HG03432 (cell line): ENCODE data around the gene MED13L.
A peak's percentile ranks its signal among the peaks of the same experiment; 100 is the strongest.

Experiments
- ATAC-seq: cut with Tn5 transposase; IDR thresholded peaks from one replicate; pipeline ENCODE4 v1.9.1; 2021; ENCODE audit warnings: mild to moderate bottlenecking, moderate library complexity; ENCODE audit not compliant: unreplicated experiment

Gene MED13L

GRCh38 chr12:116280595-116281290 lies 3.2 kb upstream of the MED13L start:
- no peak for ATAC-seq

DNA sequence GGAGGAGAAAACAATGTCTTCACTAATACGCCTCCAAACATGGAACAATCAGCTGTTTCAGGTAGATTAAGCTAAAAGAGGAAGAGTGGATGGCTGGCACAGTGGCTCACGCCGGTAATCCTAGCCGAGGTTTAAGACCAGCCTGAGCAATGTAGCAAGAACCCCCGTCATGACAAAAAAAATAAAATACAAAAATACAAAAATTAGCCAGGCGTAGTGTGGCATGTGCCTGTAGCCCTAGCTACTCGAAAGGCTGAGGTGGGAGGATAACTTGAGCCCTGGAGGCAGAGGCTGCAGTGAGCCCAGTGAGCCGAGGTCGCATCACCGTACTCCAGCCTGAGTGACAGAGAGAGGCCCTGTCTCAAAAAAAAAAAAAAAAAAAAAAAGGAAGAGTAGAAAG lies 1.2 kb upstream of the MED13L start:
- no peak for ATAC-seq

- no peak for ATAC-seq
Measured at GRCh38 chr12:116278279-116278626, 760 bp upstream of the MED13L start.

- peak; percentile 46 for ATAC-seq
Measured at GRCh38 chr12:116276652-116277466, 634 bp downstream of the MED13L start.

DNA sequence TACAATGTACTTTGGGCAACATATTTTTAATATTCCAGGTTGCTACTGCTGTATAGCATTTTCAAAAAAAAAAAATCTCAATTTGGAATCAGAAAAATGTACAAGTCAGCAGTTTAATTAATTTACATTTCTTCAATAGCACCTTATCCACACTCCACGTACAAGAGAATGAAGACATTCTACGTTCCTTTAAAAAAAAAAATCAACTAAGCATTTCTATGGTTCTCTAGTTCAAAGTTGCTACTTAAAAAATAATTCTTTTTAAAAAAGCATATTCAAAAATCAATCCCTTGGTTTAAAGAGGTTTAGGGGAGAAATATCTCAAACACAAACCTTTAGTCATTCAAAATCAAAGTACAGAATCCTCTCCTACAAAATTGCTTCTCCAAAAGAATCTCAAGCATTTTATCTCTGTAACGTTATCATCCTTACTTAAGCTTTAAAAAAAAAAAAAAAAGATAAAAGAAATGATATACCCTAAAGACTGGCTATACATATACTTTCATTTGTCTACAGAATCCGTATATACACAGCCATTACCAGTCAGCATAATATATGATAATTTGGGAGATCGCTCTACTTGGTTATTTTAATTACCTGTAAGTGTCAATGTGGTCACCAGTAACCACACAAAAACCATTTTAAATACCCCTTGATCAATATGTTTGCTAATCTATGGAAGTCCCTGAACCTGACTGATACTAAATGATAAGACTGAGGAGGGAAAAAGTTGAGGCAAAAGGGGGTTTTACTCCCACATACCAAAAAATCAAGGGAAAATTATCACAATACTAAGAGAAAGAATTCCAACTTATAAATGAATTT lies 2.7 kb downstream of the MED13L start:
- no peak for ATAC-seq

GRCh38 chr12:116273813-116274550 lies 3.5 kb downstream of the MED13L start:
- no peak for ATAC-seq

DNA sequence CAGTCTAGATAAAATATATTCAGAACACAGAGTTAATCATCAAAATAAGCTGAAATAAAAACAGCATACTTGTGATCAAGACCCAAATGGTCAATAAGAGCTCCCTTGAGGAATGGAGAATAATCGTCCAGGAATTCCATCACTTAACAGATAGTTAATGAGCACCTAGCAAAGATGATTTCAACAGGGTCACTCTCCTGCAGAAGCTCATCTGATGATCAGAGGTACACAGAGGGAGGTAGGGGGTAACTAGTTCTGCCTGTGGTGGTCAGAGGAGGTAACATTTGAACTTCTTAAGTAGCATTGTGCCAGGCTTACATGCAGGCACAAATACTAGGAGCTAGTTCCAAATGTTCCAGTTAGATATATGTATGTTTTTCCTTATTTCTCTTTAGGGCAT lies 9.5 kb downstream of the MED13L start:
- ATAC-seq = no peak

- ATAC-seq = no peak
Measured at GRCh38 chr12:116266631-116267349, 10.7 kb downstream of the MED13L start.

DNA sequence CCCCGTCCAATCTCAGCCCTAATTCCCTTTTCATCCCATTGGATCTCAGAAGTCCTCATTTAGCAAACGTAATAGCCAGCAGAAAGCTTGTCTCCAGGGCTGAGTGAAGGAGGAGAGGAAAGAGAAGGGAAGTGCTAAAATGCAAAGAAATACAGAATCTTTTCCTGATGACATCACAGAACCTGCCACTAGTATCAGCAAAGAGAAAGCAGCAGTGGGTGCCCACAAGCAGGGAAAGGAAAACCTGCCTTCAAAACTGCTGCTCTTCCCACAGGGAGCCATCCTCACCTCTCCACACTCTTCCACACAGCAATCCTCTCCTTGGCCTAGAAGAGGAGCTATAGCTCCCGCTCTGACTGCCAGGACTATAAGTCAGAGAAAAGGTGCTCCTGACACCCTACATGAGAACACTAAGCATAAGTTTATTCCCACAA lies 11.3 kb downstream of the MED13L start:
- no peak for ATAC-seq

DNA sequence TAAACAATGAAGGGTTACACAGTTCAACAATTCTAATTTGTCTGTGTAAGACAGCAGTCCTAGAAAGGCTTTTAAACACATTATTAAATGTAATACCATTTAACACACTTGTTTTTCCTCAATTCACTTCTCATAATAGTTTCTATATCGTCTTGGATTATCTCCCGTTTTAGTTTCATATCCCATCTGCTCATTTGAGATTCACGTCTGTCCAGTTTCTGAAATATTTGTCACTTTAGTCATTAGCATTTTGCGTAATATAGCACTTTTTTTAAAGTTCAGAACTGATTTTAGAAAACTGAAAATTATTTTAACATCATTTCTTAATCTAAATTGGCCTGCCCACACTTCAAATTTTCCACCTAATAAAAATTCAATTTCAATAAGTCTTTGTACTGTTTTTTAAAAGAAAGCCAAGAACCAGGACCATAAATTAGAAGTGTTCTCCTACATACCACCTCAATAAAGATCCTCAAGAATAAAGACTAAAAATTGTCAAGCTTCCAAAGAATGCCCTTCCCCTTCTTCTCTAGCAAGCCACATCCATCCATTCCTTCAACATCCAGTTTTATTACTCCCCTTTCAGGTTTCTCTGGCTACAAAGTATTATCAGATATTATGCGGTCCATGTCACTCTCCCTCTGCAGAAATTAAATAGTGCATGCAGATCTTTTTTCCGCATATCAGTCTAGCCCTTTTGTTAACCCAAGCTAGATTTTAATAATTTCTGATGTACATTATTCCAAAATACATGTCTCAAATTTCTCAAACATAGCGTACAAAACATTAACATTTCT lies 11.9 kb downstream of the MED13L start:
- ATAC-seq = no peak

- ATAC-seq = no peak
Measured at GRCh38 chr12:116264525-116265070, 12.9 kb downstream of the MED13L start.

GRCh38 chr12:116263844-116264243 lies 13.6 kb downstream of the MED13L start:
- ATAC-seq = no peak

GRCh38 chr12:116263431-116263830 lies 14.1 kb downstream of the MED13L start:
- no peak for ATAC-seq

- no peak for ATAC-seq
Measured at GRCh38 chr12:116262741-116263140, 14.8 kb downstream of the MED13L start.

GRCh38 chr12:116261525-116262100 lies 15.9 kb downstream of the MED13L start:
- ATAC-seq = no peak

DNA sequence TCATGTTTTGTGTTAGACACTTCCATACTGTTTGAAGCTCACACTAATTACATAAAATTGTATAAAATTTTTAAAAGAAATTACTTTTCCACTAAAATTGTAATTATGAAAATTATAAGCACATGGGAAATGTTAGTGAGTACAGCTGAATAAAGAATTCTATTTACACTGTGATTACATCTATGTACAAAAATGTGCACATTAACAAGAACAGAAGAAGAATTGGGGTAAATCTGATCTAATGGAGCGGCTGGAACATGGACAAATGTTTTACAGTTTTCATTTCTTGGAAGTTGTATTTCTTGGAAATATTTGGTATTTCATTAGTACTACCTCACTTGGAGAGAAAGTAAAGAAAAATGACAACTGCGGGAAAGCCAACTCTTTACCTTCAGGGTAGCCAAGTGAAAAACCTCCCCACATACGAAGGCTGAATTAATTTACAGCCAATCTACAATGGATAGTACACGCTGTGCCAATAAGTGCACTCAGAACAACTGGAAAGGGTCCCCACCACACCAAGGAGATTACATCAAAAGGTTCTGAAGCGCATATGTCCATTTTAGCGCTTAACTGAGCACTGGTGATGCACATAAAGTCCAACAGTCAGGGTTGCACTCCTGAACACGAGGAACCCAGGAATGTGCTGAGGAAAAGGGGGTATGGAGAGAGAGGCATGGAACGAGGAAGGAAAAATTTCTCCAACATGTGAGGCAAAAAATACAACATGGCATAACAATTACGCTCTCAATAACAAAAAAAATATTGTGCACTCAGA lies 17.5 kb downstream of the MED13L start:
- no peak for ATAC-seq

- ATAC-seq = no peak
Measured at GRCh38 chr12:116257826-116258225, 19.7 kb downstream of the MED13L start.

- no peak for ATAC-seq
Measured at GRCh38 chr12:116257215-116257614, 20.3 kb downstream of the MED13L start.
